Stimulated activated CD4-positive, alpha-beta T cell treated with anti-CD3 and anti-CD28 coated beads, Interleukin-4, amount 100 ng/mL, for 1 hour (primary cell): ENCODE data around the gene EGFLAM.
"Not testable (repeated sequence)": the region's sequence is repeated elsewhere in the genome, so short reads cannot be mapped to it uniquely, and the experiment has no call there.

Experiments used
- DNase-seq: peaks from one replicate; pipeline ENCODE4 v3.0.0-alpha.2; 2020

Gene EGFLAM

GRCh38 chr5:38331831-38332230 is 73.5 kb downstream of the EGFLAM start:
- DNase-seq, result no peak

DNA sequence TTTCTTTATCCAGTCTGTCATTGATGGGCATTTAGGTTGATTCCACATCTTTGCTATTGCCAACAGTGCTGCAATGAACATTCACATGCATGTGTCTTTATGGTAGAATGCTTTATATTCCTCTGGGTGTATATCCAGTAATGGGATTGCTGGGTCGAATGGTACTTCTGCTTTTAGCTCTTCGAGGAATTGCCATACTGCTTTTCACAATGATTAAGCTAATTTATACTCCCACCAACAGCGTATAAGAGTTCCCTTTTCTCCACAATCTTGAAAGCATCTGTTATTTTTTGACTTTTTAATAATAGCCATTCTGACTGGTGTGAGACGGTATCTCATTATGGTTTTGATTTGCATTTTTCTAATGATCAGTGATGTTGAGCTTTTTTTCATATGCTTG is 74.8 kb downstream of the EGFLAM start:
- DNase-seq, result not testable (repeated sequence)

GRCh38 chr5:38338455-38338854 is 80.1 kb downstream of the EGFLAM start:
- DNase-seq, result no peak

DNA sequence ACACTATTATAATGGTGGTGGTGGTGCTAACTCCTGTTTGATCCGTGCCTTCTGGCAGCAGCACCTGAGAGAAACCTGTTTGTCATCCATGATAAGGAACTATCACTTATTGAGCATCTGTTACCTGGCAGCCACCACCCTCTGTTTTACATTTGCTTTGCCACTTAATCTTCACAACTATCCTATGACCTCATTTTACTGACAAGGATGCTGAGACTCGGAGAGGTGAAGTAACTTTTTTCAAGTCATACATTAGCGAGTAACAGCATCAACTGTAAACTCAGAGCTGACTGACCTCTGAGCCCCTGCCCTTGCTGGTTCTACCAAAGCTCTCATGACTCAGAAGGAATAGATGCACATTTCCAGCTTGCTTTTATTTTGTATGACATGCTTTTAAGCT is 81.1 kb downstream of the EGFLAM start:
- DNase-seq, result no peak

- DNase-seq, result no peak
These were observed 82.7 kb downstream of the EGFLAM start for GRCh38 chr5:38341056-38341455.

DNA sequence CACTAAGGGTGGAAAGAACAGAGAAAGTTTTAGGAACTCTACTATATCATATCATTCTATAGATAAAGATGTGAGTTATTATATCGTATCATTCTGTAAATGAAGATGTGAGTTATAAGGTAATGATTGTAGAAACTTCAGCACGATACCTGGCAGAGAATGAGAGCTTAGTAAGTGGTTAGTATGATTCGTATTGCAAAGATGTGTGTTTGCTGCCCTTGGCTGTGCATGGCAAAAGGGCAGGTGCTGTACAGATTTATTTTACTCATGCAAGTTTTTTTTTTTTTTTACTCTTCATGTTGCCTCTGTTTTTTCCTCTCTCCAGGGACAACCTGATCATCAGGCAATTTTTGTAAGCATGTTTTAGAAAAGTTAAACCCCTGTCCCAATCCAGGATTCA is 83.3 kb downstream of the EGFLAM start:
- DNase-seq, result no peak

GRCh38 chr5:38342261-38342660 is 83.9 kb downstream of the EGFLAM start:
- no peak for DNase-seq

DNA sequence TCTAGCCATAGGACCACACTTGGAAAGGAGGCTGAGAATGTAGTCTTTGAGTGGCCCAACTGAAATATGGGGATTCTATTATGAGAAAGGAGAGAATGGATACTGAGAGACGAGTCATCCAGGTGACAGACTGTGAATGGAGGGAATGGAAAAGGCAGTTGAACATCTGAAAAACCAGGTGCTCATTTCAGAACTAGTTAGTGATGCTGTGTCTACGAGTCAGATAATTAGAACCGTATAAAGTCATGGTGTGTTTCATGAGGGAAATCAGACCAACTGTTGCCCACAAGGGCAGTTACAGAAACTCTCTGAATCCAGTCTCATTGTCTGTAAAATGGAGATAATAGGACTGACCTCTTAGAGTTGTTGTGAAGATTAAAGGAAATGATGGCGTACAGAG is 86.5 kb downstream of the EGFLAM start:
- no peak for DNase-seq

DNA sequence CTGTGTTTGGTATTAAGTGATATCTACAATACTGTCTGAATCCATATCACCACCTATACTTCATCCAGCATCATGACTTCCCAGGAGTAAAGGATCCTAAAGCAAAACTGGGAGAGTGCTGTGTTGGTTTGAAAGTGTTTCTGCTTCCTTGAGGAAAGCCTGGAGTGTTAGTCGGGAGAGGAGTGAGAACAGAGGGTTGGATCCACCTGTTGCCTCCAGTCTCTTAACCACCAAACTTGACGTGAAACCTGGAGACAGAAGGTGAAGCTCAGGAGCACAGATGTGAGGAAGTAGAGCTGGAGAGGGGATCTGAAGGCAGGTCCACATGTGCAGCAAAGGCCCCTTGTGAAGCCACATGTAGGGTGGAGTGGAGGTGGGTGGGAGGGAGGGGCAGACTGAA is 88.2 kb downstream of the EGFLAM start:
- DNase-seq, result no peak

- DNase-seq, result no peak
These were observed 88.8 kb downstream of the EGFLAM start for GRCh38 chr5:38347040-38347763.

DNA sequence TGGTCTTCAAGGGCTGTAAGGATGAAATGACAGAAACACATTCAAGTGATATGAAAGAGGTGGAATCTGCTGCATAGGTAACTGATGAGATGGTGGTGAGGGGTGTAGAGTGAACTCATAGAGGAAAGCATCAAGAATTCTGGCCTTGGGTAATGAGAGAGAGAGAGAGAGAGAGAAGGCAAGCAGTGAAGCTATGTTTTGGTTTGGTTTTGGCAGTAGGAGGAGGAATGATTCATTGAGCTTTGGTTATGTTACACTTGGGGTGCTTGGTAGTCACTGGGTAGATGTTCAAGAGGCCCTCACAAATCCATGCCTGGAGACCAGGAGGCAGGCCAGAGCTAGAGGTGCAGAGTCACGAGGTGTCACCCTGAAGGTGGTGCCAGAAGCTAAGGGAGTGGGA is 89.5 kb downstream of the EGFLAM start:
- DNase-seq, result no peak

GRCh38 chr5:38360323-38361061 is 102.1 kb downstream of the EGFLAM start:
- DNase-seq, result no peak

DNA sequence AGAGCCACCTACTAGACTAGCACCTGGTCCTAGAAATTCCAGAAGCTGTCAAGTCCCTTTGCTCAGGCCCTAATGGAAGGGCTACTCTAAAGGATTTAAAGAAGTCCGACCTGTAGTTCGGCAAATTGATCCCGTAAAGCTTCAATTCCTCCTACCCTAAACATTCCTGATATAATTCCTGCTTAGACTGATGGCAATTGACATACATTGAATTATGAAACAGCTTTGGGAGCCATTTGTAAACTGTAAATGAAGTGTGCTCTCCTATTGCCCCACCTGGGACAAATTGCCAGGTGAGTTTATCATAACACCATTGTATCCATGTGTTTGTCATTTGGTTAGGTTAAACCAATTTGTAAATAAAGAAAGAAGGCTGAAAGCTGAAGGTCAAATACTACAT is 104.4 kb downstream of the EGFLAM start:
- DNase-seq, result no peak

GRCh38 chr5:38364825-38365224 is 106.5 kb downstream of the EGFLAM start:
- DNase-seq, result no peak

GRCh38 chr5:38367410-38367809 is 109.1 kb downstream of the EGFLAM start:
- no peak for DNase-seq

GRCh38 chr5:38367966-38368365 is 109.6 kb downstream of the EGFLAM start:
- DNase-seq, result no peak

GRCh38 chr5:38369692-38370091 is 111.3 kb downstream of the EGFLAM start:
- DNase-seq, result no peak

DNA sequence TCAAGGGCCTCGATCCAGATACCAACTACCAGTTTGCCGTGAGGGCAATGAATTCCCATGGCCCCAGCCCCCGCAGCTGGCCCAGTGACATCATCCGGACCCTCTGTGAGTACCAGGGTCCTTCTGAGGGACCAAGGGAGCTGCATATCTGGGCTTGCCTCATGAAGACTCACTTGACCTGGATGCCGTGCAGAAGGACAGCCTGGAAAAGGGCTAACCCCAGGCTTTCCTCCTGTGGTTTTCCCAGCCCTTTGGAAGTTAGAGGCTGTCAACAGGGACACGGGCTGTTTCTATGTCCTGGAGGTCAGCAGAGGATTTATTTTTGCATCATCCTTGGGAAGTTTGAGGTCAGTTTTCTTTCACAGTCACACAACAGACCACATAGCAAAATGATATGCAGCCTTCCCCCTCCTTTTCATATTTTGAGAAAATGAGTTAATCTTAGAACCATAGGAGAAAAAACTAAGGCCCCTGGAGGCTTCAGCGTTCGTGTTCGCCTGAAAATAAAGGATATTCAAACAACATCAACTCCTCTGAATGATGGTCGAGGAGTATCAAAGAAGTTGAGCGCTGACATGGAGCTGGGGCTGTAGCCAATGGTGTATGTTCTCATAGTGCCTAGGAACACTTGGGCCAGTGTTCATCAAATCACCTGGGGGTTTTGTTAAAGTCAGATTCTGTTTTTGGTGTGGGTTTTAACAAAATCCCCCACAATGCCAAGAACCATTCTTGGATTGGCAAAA is 112.2 kb downstream of the EGFLAM start:
- no peak for DNase-seq

- no peak for DNase-seq
These were observed 113.2 kb downstream of the EGFLAM start for GRCh38 chr5:38371596-38371995.

DNA sequence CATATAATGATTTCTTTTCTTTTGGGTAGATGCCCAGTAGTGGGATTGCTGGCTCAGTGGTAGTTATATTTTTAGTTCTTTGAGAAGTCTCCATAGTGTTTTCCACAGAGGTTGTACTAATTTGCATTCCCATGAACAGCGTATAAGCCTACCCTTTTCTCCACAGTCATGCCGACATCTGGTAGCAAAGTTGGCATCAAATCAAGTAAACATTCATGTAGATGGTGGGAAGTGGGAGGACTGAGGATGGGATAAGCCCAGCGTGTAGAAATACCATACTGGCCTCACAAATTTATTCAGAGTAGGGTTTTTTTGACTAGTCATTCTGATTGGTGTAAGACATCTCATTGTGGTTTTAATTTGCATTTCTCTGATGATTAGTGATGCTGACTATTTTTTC is 115.4 kb downstream of the EGFLAM start:
- DNase-seq, result no peak

- no peak for DNase-seq
These were observed 117.1 kb downstream of the EGFLAM start for GRCh38 chr5:38375423-38375822.

GRCh38 chr5:38376404-38376803 is 118.0 kb downstream of the EGFLAM start:
- no peak for DNase-seq

- no peak for DNase-seq
These were observed 120.2 kb downstream of the EGFLAM start for GRCh38 chr5:38378579-38378978.

GRCh38 chr5:38379350-38379937 is 121.1 kb downstream of the EGFLAM start:
- DNase-seq, result no peak
